ENCODE data around the gene FAM222B.
"Not testable (repeated sequence)": the region's sequence is repeated elsewhere in the genome, so short reads cannot be mapped to it uniquely, and the experiment has no call there.

FAM222B gene

DNA sequence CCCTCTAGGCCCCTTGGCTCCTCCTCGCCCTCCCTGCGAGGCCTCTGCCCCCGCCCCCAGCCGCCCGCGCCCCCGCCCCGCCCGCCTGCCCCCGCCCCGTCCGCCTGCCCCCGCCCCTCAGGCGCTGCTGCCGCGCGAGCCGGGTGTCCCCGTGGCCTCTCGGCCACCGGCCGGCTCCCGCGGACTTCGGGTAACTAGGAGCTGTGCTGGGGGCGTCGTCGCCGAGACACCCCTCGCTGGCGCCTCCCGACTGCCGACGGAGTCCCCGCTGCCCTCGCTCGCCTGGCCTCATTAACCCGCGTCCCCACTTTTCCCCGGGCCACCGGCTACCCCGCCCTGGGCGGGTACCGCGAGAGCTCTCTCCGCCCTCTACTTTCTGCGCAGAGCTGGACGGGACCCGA, 116.4 kb downstream of the FAM222B start, which contains the start of gene TLCD1:
Gene TLCD1 (minus strand): TSS at position 8 of the 401 bp plus-strand sequence. CDS start 136 bp downstream, outside the sequence.
- DNase-seq = peak; percentile 80

DNA sequence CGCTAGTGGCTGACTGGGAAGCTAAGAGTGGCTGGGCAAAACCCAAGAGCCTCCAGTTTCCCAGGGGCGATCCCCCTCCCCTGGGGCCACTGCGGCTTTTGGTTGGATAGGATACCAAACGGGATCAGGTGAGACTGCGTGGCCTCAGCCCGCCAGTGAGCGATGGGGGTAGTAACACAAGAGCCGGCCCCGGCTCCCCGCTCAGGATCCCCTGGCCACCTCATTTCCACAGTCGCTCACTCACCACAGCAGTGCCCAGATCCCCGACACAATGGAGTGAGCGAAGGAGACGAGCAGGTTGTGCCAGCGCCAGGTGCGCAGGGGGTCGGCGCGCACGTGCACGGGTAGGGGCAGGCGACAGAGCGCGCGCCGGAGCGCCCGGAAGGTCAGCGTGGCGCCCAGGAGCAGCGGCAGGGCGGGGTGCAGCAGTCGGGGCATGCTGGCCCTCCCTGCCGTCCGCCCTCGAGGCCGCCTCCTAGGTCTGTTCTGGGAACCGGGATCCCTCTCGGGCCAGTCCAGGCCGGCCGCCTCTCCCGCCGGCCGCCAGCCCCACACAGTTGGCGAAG, 116.8 kb downstream of the FAM222B start:
- peak; percentile 80 for DNase-seq

DNA sequence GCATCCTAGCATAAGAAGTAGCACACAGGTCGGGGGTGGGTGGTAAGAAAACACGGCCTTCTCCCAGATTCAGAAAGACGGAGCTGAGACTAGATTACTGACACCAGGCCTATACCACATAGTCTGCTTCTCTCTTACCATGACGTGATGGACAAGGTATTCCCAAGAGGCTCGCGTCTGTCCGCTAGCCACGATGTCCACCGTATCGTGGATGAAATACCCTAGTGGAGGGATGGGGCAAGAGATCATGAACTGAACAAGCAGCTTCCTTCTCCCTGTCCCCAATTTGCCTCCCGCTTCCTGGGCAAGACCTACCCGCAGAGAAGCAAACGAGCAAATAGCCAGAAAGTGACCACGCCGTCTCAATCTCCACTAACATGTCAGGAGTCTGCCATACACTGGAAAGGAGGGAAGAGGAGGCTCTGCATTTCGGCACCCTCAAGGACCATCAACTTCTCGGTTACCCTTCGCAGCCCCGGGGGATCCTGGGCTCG, 117.4 kb downstream of the FAM222B start:
- DNase-seq = no peak

DNA sequence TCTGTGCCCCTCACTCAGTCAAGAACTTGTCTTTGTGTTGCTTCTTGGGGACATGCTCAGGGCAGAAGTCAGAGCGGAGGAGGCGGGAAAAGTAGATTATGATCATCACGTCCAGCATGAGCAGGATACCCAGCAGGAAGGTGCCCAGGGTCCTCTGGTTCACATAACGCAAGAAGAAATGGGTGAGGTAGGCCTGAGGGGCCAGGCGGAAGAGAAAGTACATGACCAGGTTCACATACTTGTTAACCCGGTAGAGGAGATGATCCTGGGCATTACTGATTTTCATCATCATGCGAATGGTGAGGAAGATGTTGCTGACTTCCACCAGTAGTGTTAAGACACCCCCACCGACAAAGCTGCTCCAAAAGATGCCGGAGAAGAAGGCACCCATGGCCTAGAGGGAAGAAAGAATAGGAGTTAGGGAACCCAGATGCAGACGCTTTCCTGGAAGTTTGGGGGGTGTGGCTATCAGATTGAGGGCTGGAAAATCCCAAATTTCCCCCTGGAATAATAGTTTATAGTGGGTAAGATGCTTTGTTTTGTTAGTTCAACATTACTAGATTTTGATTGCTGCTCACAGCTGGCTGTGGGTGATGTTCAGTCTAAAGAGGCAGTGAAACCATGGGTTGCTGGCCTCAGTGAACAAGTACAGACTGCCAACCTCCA, 118.0 kb downstream of the FAM222B start:
- DNase-seq = no peak

DNA sequence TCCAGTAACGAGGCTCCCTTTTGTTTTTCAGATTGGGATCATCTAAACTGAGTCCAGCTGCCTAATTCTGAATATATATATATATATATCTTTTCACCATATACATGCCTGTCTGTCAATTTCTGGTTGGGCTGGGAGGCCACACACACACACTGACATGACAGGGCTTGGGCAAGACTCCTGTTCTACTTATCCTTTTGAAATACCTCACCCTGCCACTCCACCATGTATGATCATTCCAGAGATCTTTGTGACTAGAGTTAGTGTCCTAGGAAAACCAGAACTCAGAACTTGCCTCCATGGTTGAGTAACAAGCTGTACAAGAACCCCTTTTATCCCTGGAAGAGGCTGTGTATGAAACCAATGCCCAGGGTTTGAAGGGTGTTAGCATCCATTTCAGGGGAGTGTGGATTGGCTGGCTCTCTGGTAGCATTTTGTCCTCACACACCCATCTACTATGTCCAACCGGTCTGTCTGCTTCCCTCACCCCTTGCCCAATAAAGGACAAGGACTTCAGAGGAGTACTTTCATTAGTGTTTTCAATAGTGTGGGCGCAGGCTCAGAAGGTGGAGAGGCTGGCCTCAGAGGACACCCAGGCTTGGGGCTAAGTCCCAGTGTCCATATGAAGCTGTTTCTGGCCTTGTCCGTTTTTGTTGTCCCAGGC, 118.6 kb downstream of the FAM222B start:
- not testable (repeated sequence) for DNase-seq

DNA sequence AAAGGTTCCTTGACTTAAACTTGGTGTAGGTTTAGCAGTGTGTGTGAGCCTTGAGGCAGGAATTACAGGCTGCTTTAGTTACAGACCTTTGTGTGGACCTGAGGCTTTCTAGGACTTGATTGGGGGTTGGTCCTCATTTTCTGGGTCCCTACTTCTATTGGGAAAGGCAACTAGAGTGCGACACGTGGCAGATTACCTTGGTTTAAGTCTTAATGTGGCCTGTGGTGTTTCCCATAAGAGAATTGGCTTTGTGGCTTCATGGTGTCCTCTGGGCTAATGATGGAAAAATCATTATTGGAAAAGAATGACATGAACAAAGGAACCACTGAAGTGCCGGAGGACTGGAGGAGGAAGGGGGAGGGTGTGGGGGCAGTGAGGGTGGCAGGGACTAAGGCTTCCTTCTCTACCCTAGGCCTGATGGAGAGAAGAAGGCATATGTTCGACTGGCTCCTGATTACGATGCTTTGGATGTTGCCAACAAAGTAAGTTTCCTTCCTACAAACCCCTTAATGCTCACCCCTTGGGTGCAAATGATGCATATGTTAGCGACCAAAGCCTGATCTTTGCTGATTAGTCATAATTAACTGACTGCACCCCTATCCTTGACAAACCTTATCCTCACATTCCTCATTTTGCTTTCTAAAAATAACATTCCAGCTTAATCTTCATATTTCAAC, 119.3 kb downstream of the FAM222B start:
- DNase-seq = no peak

DNA sequence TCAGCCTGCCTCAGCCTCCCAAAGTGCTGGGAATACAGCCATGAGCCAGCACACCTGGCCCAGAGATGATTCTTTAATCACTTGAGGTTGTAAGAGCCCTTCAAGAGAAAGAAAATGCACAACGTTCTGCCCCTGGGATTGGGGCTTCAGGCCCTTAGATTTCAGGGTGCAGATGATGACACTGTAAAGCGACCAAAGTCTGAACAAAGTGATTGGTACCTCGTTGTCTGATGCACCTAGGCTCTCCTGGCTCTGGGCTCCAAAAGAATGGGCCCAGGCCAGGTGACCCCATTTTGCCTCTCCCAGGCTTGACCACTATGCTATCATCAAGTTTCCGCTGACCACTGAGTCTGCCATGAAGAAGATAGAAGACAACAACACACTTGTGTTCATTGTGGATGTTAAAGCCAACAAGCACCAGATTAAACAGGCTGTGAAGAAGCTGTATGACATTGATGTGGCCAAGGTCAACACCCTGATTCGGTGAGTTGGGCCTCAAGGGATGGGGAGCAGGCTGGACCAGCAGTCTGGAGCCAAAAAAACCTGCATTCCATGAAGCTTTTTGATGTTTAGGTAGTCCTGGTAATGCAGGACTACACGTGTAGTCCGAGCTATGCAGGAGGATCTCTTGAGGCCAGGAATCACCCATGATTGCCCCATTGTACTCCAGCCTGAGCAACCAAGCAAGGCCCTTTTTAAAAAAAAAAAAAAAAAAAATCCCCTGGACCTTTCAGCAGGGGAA, 120.0 kb downstream of the FAM222B start:
- DNase-seq = no peak

DNA sequence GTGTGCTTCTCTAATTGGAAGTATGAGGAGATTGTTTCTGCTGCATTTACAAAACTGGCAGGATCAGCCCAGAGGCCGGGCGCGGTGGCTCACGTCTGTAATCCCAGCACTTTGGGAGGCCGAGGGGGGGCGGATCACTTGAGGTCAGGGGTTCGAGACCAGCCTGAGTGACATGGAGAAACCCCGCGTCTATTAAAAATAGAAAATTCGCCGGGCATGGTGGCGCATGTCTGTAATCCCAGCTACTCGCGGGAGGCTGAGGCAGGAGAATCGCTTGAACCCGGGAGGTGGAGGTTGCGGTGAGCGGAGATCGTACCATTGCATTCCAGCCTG, 121.6 kb downstream of the FAM222B start:
- DNase-seq = not testable (repeated sequence)

DNA sequence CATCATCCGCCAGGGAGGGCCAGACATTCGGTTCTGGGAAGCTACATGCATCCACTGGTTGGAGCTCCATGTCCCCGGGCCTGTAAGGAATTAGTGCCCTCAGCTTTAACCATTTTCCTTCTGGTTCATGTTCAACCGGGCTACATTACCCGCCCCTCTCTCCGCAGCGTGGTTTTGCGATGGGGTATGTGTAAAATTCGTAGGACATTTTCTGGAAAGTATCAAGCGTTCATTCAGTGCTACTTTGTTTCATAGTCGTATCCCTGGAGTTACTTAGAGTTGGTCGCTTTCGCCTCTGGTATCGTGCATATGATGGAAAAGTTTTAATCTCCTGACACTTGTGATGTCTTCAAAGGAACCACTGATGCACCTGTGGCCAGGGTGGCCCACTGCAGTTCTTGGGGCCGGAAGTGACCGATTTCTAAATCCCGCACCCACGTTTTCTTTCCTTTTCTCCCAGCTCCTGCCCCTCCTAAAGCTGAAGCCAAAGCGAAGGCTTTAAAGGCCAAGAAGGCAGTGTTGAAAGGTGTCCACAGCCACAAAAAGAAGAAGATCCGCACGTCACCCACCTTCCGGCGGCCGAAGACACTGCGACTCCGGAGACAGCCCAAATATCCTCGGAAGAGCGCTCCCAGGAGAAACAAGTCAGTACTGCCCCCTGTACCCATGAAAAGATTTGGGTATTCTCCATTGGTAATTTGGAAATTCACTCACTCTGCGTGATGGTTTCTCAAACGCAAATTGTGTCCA, 122.2 kb downstream of the FAM222B start:
- no peak for DNase-seq

DNA sequence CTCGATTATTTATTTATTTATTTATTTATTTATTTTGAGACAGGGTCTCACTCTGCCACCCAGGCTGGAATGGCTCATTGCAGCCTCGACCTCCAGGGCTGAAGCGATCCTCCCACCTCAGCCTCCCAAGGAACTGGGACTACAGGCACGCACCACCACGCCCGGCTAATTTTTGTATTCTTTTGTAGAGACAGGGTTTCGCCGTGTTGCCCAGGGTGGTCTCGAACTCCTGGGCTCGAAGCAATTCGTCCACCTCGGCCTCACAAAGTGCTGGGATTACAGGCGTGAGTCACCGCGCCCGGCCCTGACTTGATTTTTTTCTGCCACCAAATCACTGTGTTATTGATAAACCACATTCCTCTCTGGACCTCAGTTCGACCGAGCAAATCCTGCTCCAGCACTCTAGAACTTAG, 123.6 kb downstream of the FAM222B start:
- DNase-seq = no peak

DNA sequence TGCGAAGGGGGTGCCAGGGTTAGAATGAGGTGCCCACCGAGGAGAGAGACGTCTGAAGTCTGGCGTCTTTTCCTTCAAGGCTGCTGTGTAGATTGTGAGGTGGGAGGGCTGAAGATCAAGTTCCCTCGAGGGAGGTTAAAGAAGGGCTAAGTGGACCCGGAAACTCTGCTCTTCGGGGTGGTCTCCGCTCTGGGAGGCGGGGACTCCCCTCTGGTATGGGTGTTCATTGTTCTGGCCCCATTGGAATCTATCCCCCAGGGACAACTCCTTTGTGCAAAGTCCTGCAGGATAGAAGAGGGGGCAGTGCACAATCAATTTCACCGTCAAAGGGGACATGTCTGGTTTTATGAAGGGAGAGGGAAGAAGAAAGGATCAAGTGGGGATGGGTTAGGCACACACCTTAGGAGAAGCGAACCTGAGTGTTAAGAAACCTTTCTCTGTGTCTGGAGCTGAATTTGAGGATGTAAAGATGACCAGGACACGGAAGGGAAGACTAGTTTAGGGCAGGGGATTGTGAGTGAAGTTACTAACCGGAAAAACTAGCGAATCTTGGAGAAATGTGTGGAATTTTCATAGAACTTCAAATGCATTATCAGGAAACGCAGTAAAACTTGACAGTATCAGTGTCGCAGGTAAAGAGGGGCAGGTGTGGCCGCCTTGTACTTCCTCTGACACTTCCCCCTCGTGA, 124.1 kb downstream of the FAM222B start:
- no peak for DNase-seq

DNA sequence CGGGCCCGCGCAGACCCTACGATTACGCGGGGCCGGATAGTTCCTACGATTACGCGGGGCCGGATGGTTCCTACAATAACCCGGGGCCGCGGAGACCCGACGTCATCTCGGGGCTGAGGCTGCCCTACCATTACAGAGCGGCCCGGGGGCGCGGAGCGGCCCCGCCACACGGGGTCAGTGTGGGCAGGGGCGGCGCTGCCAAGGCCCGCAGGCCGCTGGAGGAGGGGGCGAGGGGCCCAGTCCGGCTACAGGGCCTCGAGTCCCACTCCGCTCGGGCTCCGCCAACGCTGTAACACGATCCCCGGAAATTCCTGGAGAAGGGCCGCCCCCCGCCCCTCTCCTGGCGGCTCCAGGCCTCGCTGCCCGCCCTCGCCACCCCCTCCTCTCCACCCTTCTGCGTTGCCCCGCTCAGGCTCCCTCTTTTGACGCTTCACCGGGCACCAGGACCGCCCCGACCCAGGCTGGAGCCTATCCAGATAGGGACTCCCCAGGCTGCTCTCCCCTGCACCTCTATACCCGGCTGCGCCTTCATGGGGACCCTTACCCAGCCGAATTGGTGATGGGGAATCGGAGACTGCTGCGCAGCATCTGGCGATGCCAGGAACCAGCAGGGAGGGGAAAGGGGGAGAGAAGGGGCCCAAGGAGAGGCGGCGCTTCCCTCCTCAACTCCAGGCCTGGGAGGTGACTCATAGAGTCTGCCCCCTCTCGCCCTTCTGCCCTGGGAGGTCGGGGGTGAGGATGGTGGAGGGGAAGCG, 124.8 kb downstream of the FAM222B start, which contains the start of gene RAB34:
Gene RAB34 (minus strand): TSS at position 291 of the 755 bp plus-strand sequence. CDS start 602 bp downstream, outside the sequence.
- DNase-seq = no peak

DNA sequence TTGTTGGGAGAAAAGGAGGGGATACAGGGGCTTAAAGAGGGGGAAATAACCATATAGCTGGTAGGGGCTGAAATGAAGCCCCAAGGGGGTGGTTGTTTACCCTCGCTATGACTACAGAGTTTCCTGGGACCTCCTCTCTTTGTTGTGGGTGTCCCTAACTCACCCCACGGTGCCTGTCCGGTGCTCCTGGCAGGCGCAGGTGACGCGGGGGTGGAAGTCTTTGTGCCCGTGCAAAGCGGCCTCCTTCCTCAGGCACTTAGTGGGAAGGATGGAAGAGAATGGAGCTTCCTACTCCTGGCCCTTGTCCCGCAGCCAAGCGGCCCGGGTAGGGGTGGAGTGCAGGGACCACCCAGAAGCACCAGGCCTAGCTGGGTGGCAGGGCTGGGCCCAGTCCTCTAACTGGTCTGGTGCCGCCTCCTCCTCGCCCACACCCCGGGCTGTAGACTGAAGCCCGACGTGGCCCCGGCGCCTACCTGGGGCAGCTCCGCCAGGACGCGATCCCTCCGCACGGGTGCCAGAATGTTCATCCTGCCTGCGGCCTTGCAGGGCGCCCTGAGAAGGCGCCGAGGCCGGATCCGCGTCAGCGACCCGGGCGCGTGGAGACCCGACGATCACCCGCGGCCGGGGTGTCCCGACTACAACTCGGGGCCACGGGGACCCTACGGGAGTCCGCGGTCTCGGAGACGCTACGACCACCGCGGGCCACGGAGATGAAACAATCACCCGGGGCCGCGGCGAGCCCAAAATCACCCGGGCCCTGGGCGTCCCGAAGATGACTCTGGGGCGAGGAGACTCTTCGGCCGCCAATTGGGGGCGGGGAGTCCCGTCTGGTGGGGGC, 125.6 kb downstream of the FAM222B start:
- no peak for DNase-seq

DNA sequence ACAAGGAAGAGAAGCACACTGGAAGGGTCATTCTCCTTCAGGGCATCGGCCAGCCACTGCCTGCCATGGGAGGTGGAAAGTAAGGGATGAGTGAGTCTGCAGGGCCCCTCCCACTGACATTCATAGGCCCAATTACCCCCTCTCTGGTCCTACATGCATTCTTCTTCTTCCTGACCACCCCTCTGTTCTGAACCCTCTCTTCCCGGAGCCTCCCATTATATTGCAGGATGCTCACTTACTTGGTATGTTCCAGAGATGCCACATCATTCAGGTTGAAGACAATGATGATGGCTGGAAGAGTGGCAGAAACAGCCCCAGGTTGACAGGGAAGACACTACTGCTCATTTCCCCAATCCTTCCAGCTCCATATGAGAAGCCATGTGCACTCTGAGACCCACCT, 127.4 kb downstream of the FAM222B start:
- no peak for DNase-seq

DNA sequence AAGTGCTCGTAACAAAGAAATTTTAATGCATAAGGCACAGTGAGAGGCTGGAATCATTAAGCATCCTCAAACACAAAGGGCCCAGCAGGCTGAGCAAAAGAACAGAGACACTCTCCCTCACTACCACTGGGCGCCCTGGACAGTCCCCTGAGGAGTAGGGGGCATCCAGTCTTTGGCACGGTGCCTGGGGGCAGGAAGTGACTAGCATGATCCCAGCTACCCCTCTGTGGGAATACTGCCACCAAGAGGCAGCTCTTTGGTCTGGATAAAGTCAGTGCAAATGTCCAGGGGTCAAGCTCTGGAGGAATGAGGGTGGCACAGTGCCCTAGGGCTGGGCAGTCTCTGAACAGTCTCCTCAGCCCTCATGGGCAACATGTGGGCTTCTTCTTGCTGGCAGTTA, 128.3 kb downstream of the FAM222B start:
- DNase-seq = no peak

DNA sequence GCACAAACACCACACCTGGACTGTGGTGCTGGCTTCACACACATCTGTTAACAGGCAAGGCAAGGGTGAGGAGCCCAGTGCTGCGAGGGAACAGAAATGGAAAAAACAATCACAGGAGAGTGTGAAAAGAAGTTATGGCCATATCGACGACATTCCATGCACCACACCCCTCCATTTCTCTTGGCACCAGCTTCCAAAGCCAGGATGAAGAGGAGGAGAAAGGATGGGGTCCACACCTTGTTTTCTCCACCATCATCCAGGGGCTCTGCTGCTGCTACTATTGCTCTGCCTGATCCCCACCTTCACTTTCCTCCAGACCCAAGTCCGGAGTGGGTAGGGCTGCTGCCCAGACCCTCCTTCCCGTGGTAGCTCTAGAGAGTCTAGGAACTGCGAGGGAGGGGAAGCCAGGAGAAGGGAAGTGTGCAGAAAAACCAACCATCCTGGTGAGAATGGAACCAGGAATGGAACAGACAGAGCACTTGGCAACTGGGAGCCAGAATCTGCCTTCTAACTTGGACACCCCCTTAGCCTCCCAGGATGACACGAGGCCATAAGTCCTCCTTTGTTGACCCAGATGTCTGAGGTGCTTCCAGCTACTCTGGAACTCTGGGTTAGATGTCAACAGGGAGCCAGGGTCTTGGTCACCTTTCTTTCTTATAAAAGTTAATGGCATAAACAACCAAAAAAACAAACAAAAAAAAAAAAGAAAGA, 129.7 kb downstream of the FAM222B start:
- no peak for DNase-seq

DNA sequence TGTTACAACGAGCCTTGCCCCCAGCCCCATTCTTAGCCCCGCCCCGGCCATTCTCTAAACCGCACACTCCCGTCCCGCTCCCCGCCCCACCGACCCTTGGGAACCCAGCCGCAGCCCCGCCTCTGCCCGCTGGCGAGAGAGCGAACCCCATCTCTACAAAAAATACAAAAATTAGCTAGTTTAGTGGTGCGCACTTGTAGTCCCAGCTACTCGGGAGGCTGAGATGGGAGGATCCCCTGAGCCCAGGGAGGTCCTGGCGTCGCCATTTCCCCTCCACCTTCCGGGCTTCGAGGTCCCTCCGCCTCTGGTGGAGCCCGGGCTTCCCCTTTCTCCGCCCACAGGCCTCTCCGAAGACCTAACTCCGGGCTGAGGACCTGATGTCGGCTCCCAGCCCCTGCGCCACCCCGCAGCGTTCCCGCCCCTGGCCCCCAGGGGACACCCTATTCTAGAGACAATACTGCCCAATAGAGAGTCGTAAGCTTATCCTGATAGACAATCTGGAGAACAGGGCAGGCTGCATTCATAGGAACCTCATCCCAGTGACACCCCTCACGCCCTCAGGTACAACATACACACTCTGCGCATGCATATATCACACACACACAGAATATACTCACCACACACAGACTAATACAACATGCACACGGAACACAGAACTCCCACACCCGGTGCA, 130.4 kb downstream of the FAM222B start:
- peak; percentile 70 for DNase-seq

DNA sequence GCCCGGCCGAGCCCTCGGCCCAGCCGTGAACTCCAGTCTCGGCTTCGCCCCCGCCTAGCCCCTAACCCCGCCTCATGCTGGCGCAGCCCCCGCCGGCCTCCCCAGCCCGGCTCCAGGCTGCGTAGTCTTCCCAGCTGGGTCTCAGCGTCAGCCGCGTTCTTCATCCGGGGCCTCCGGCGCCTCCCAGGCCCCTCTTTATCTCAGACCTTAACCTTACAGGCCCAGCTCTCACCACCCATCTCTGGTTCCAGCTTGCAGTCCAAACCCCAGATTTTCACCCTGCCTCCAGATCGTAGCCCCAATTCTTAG, 130.9 kb downstream of the FAM222B start, which contains the start of gene PROCA1:
Gene PROCA1 (minus strand): TSS at position 166 of the 309 bp plus-strand sequence. CDS start 228 bp downstream, outside the sequence.
- DNase-seq = peak; percentile 73
